Right atrium auricular region (tissue), 2 donors: Measurements from ENCODE around the gene ZNF778. TPM values are rescaled to one million over a fixed set of nuclear protein-coding genes. Genes with fewer than 3 reads are reported as not detected.
"Not testable (repeated sequence)": the region's sequence is repeated elsewhere in the genome, so short reads cannot be mapped to it uniquely, and the experiment has no call there.

Experiments
- DNase-seq: peaks from one replicate; pipeline ENCODE4 v3.0.0-alpha.2; 2019; ENCODE audit warnings: low spot score
- H3K27ac ChIP-seq, 2 donors: fragments of 200-600 bp; sonication (generic); 1 replicate in 1 of 2; 2 replicates in 1 of 2; pipeline ENCODE4 v1.5.1; 2016 to 2019
- H3K27me3 ChIP-seq, 2 donors: fragments of 200-600 bp; sonication (generic); one replicate each; pipeline versions ENCODE4 v1.5.1 to v1.6.0; 2017 to 2019
- H3K36me3 ChIP-seq: fragments of 200-600 bp; sonication (generic); one replicate; pipeline ENCODE4 v1.5.1; 2016
- H3K4me1 ChIP-seq, 2 donors: fragments of 200-600 bp; sonication (generic); one replicate each; pipeline versions ENCODE4 v1.5.1 to v1.6.0; 2017 to 2019
- H3K4me3 ChIP-seq, 2 donors: fragments of 200-600 bp; sonication (generic); 1 replicate in 1 of 2; 2 replicates in 1 of 2; pipeline ENCODE4 v1.5.1; 2017 to 2019; ENCODE audit warnings: mild to moderate bottlenecking in 1 of 2, moderate library complexity in 1 of 2
- H3K9me3 ChIP-seq, 2 donors: fragments of 200-600 bp; sonication (generic); one replicate each; pipeline ENCODE4 v1.5.1; 2019
- total RNA-seq, 2 donors: library from RNA; depleted of rRNA; stranded (reverse); fragments of >200 nt; gene quantifications; one replicate each; pipeline ENCODE4 v1.1.0, GENCODE V29; 2016
- TF ChIP-seq, protein P1 (sequence below), 2 donors: fragments of 200-600 bp; sonication (generic); IDR thresholded peaks; one replicate each; pipeline ENCODE4 v1.5.1; 2019; ENCODE audit warnings: antibody characterized with exemption in 2 of 2

The ZNF778 gene
- total RNA-seq, 2 donors from 2014 or later, result 5.7 to 8.0 TPM

DNA sequence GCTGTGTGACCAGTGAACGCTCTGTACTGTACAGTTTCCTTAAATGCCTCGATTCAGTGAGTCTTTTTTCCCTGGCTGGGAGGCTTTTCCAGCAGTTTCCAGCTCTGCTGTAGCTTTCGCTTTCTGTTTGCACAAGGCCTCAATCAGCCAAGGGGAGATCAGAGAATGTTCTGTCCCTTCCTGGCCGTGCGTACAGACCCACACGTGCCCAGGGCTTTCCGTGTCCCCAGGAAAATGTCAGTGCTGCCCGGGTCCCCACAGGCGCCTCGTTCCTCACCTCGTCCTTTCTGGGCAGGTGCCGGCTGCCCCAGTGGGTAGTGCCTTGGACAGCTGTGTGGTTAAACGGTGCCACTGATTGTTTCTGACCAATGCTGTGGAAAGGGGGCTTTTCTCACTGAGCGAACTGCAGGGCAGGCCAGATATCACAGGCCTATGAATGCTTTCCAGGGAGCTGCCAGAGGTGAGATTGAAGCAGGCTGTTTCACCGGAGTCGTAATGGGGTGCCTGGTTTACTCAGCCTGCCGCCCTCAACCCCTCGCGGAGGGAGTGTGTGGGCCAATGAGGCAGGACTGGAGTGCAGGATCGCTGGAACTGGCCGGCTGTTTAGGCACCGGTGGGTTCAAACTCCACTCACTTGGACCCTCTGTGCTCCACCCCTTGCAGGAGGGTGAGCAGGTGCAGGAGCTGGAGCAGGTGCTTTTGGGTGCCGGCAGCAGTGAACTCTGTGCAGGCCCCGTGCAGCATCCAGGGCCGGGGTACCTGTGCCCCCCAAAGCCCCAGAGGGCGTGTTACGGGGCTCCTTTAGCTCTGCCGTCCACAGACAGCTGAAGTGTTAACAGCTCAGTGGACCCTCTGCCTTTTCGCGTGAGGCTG, 44.4 kb downstream of the ZNF778 start:
- no peak overlapping the region for H3K4me3 ChIP-seq

DNA sequence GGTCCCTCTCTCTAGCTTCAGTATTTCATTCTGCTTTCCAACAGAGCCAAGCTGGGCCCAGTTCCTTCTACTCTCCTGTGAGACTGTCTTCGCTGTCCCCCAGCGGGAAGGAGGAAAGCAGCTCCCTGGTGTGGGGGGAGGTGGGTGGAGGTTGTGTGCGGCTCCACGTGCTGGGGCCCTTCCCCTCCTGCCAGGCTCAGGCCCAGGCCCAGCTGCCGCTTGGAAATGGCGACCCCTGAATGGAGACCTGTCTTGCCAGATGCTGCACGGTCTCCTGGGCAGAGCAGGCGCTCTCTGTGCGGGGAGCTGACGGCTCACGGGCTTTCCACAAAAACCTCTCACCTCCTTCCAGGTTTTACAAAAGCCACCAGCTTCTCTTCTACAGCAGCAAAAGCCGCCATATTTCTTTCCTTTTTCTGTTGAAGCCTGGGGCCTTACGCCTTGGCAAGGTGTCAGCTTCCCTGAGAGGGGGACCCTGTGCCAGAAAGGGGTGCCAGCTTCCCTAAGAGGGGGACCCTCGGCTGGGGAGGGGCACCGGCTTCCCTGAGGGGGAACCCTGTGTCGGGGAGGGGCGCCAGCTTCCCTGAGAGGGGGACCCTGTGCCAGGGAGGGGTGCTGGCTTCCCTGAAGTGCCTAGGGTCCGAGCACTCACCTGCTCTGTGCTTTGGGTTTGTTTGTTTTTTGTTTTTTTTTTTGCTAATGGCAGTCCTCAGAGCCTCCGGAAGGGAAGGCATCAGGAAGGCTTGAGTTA, 47.5 kb downstream of the ZNF778 start:
- no peaks in the 10 kb centered on the region for H3K4me1 ChIP-seq
- TF ChIP-seq, protein P1, sequence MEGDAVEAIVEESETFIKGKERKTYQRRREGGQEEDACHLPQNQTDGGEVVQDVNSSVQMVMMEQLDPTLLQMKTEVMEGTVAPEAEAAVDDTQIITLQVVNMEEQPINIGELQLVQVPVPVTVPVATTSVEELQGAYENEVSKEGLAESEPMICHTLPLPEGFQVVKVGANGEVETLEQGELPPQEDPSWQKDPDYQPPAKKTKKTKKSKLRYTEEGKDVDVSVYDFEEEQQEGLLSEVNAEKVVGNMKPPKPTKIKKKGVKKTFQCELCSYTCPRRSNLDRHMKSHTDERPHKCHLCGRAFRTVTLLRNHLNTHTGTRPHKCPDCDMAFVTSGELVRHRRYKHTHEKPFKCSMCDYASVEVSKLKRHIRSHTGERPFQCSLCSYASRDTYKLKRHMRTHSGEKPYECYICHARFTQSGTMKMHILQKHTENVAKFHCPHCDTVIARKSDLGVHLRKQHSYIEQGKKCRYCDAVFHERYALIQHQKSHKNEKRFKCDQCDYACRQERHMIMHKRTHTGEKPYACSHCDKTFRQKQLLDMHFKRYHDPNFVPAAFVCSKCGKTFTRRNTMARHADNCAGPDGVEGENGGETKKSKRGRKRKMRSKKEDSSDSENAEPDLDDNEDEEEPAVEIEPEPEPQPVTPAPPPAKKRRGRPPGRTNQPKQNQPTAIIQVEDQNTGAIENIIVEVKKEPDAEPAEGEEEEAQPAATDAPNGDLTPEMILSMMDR (IDR thresholded peaks at IDR 0.05), result no peak
- peaks cover 39% of the 10 kb centered on the region for H3K36me3 ChIP-seq
- no peaks in the 10 kb centered on the region for H3K27me3 ChIP-seq
- no peak overlapping the region for H3K27ac ChIP-seq
- DNase-seq, result no peak
- H3K4me3 ChIP-seq, result no peak overlapping the region
- H3K9me3 ChIP-seq, result peaks cover 0 to 4% of the 10 kb centered on the region in 2 donors

More for the DNA sequence above, 44.4 kb downstream of the ZNF778 start:
- Histone ChIP-seq H3K9me3 (peaks cover 0 to 4% of the 10 kb centered on the region in 2 donors), H3K36me3 (peaks cover 17% of the 10 kb centered on the region), H3K4me1 (peaks cover 0 to 7% of the 10 kb centered on the region in 2 donors), H3K27me3 (no peaks in the 10 kb centered on the region), H3K27ac (no peak overlapping the region)
- DNase-seq, result no peak
- TF ChIP-seq, protein P1 (IDR thresholded peaks at IDR 0.05), result no peak

- no peak for DNase-seq
- Histone ChIP-seq H3K27me3 (no peaks in the 10 kb centered on the region), H3K27ac (no peak overlapping the region), H3K4me3 (no peak overlapping the region), H3K36me3 (peaks cover 45% of the 10 kb centered on the region), H3K4me1 (no peaks in the 10 kb centered on the region), H3K9me3 (peaks cover 0 to 4% of the 10 kb centered on the region in 2 donors)
- TF ChIP-seq, protein P1 (IDR thresholded peaks at IDR 0.05), result no peak
Observed at GRCh38 chr16:89265647-89266046, 48.1 kb downstream of the ZNF778 start.

GRCh38 chr16:89266521-89267134, 49.1 kb downstream of the ZNF778 start:
- DNase-seq, result no peak
- no peaks in the 10 kb centered on the region for H3K27me3 ChIP-seq
- TF ChIP-seq, protein P1 (IDR thresholded peaks at IDR 0.05), result no peak

GRCh38 chr16:89267746-89268145, 50.2 kb downstream of the ZNF778 start:
- H3K4me3 ChIP-seq, H3K27me3 ChIP-seq, DNase-seq, H3K4me1 ChIP-seq, H3K27ac ChIP-seq, H3K9me3 ChIP-seq: not testable (repeated sequence)
- H3K36me3 ChIP-seq, result peaks cover 63% of the 10 kb centered on the region

More at GRCh38 chr16:89266521-89267134, 49.1 kb downstream of the ZNF778 start:
- peaks cover 53% of the 10 kb centered on the region for H3K36me3 ChIP-seq
- no peak overlapping the region for H3K4me3 ChIP-seq
- H3K4me1 ChIP-seq, result no peaks in the 10 kb centered on the region
- peaks cover 0 to 4% of the 10 kb centered on the region in 2 donors for H3K9me3 ChIP-seq
- H3K27ac ChIP-seq, result no peak overlapping the region

- Histone ChIP-seq H3K4me1 (no peaks in the 10 kb centered on the region), H3K36me3 (peaks cover 70% of the 10 kb centered on the region), H3K4me3 (no peak overlapping the region), H3K27ac (no peak overlapping the region), H3K27me3 (no peaks in the 10 kb centered on the region), H3K9me3 (no peaks in the 10 kb centered on the region)
- DNase-seq, result no peak
- TF ChIP-seq, protein P1 (IDR thresholded peaks at IDR 0.05), result no peak
Observed at GRCh38 chr16:89268585-89268984, 51.1 kb downstream of the ZNF778 start.
